GM21529 (cell line): ENCODE data around the gene MMP7.
A peak's percentile ranks its signal among the peaks of the same experiment; 100 is the strongest.

Source experiments
- ATAC-seq: cut with Tn5 transposase; IDR thresholded peaks from one replicate; pipeline ENCODE4 v1.9.1; 2021; ENCODE audit not compliant: unreplicated experiment

MMP7 gene

GRCh38 chr11:102495161-102496042 lies 35.1 kb downstream of the MMP7 start:
- peak; percentile 94 for ATAC-seq

GRCh38 chr11:102494216-102494615 lies 36.3 kb downstream of the MMP7 start:
- no peak for ATAC-seq

- no peak for ATAC-seq
Measured at GRCh38 chr11:102493524-102493923, 37.0 kb downstream of the MMP7 start.

GRCh38 chr11:102491969-102492368 lies 38.6 kb downstream of the MMP7 start:
- ATAC-seq, result no peak

- no peak for ATAC-seq
Measured at GRCh38 chr11:102489186-102490145, 41.1 kb downstream of the MMP7 start.

GRCh38 chr11:102488208-102488607 lies 42.3 kb downstream of the MMP7 start:
- ATAC-seq, result peak; percentile 90

GRCh38 chr11:102487214-102487613 lies 43.3 kb downstream of the MMP7 start:
- no peak for ATAC-seq

- ATAC-seq, result no peak
Measured at GRCh38 chr11:102486584-102486983, 44.0 kb downstream of the MMP7 start.

- ATAC-seq, result no peak
Measured at GRCh38 chr11:102485095-102485722, 45.3 kb downstream of the MMP7 start.

GRCh38 chr11:102482433-102482832 lies 48.1 kb downstream of the MMP7 start:
- no peak for ATAC-seq

- ATAC-seq, result no peak
Measured at GRCh38 chr11:102479733-102480132, 50.8 kb downstream of the MMP7 start.

GRCh38 chr11:102478673-102479299 lies 51.8 kb downstream of the MMP7 start:
- ATAC-seq, result no peak

- ATAC-seq, result peak; percentile 34
Measured at GRCh38 chr11:102476812-102477211, 53.7 kb downstream of the MMP7 start.

- ATAC-seq, result no peak
Measured at GRCh38 chr11:102476069-102476468, 54.5 kb downstream of the MMP7 start.

- no peak for ATAC-seq
Measured at GRCh38 chr11:102473543-102473942, 57.0 kb downstream of the MMP7 start.

- ATAC-seq, result no peak
Measured at GRCh38 chr11:102472127-102472526, 58.4 kb downstream of the MMP7 start.

- no peak for ATAC-seq
Measured at GRCh38 chr11:102471474-102471873, 59.1 kb downstream of the MMP7 start.
